K562 (cell line): ENCODE data around the gene MLLT11. TPM values are rescaled to one million over a fixed set of nuclear protein-coding genes. Genes with fewer than 3 reads are reported as not detected.
A peak's percentile ranks its signal among the peaks of the same experiment; 100 is the strongest.

Source experiments
- CBFA2T2 ChIP-seq: fragments of 450-650 bp; conservative IDR thresholded peaks from 2 replicates; pipeline ENCODE4 v1.6.1; 2017; ENCODE audit warnings: mild to moderate bottlenecking
- FOXJ3 ChIP-seq: sonication (generic); formaldehyde crosslinking; IDR thresholded peaks from 2 replicates; pipeline ENCODE4 v1.4.0; 2020; ENCODE audit warnings: mild to moderate bottlenecking, missing genetic modification reagents
- HCFC1 ChIP-seq: IDR thresholded peaks from 2 replicates; pipeline ENCODE4 v1.6.1; 2012; ENCODE audit warnings: low read depth, low read length, improper control_type of control experiment
- HLTF ChIP-seq: fragments of 450-650 bp; IDR thresholded peaks from 2 replicates; pipeline ENCODE4 v1.6.1; 2016
- MCM7 ChIP-seq, 2 experiments: fragments of 450-650 bp; IDR thresholded peaks; 2 replicates each; pipeline ENCODE4 v1.6.1; 2016 to 2018
- NONO ChIP-seq, 2 experiments: fragments of 200-400 bp in 1 of 2; fragments of 450-650 bp in 1 of 2; formaldehyde crosslinking in 1 of 2; IDR thresholded peaks; 2 replicates each; pipeline ENCODE4 v1.6.1; 2017; ENCODE audit warnings: low read depth in 2 of 2, mild to moderate bottlenecking in 2 of 2, moderate library complexity in 2 of 2, low read length in 1 of 2
- NUFIP1 ChIP-seq: fragments of 450-650 bp; IDR thresholded peaks from 2 replicates; pipeline ENCODE4 v1.6.1; 2018; ENCODE audit not compliant: partially characterized antibody
- RAD51 ChIP-seq: fragments of 450-650 bp; IDR thresholded peaks from 2 replicates; pipeline ENCODE4 v1.7.1; 2016; ENCODE audit warnings: low read depth, mild to moderate bottlenecking, borderline replicate concordance
- REST ChIP-seq, 2 experiments: fragments of 450-650 bp; formaldehyde crosslinking in 1 of 2; IDR thresholded peaks; 2 replicates each; pipeline versions ENCODE4 v1.4.0 to v1.6.1; 2014 to 2020; ENCODE audit warnings: mild to moderate bottlenecking in 2 of 2, borderline replicate concordance in 1 of 2, low read depth in 1 of 2
- SUPT5H ChIP-seq: fragments of 450-650 bp; IDR thresholded peaks from 2 replicates; pipeline ENCODE4 v1.6.1; 2016
- ZNF395 ChIP-seq: fragments of 200-800 bp; sonication (Bioruptor generic); IDR thresholded peaks from 2 replicates; pipeline ENCODE4 v1.6.1; 2017; ENCODE audit warnings: missing genetic modification characterization, missing compliant biosample characterization
- polyA plus RNA-seq, 8 experiments: library from polyadenylated mRNA; depleted of rRNA in 4 of 8; stranded (reverse) in 5 of 8; unstranded in 3 of 8; fragments of >200 nt; fragmentation: Nextera tagmentation in 2 of 8; fragmentation: Illumina TruSeq in 1 of 8; extraction: Ambion mirVana in 2 of 8; extraction: Trizol in 1 of 8; gene quantifications; 2 replicates each; pipeline versions ENCODE4 v1.2.1 to v1.2.3, GENCODE V29; 2011 to 2014; ENCODE audit warnings: inconsistent platforms in 1 of 8, missing spikeins in 1 of 8
- total RNA-seq, 7 experiments: library from RNA; depleted of rRNA in 6 of 7; stranded (reverse); fragments of >200 nt in 6 of 7; fragmentation: Illumina TruSeq in 2 of 7; extraction: Trizol in 2 of 7; gene quantifications; 2 replicates each; pipeline versions ENCODE4 v1.2.1 to v1.2.3, GENCODE V29; 2011 to 2021; ENCODE audit warnings: low replicate concordance in 1 of 7
- TF ChIP-seq, protein P1 (sequence below): fragments of 250-450 bp; sonication (Bioruptor Pico); IDR thresholded peaks from 2 replicates; pipeline ENCODE4 v1.8.0; 2021; ENCODE audit warnings: borderline replicate concordance, mild to moderate bottlenecking, moderate library complexity; ENCODE audit not compliant: poor library complexity, severe bottlenecking
- TF ChIP-seq, protein P2 (sequence below): conservative IDR thresholded peaks from 2 replicates; pipeline ENCODE4 v1.6.1; 2011; ENCODE audit warnings: low read depth, mild to moderate bottlenecking, low read length; ENCODE audit not compliant: control insufficient read depth
- TF ChIP-seq, protein P3 (sequence below): sonication (generic); formaldehyde crosslinking; IDR thresholded peaks from 2 replicates; pipeline ENCODE4 v1.8.0; 2022; ENCODE audit warnings: missing genetic modification reagents, mild to moderate bottlenecking, borderline replicate concordance

Gene MLLT11
- total and polyA plus RNA-seq, 9 of the 15 experiments (the other 6 are each of a cell fraction or from before 2014, with no cell fraction given) = 12.1 to 91.0 (median 22.0) TPM

DNA sequence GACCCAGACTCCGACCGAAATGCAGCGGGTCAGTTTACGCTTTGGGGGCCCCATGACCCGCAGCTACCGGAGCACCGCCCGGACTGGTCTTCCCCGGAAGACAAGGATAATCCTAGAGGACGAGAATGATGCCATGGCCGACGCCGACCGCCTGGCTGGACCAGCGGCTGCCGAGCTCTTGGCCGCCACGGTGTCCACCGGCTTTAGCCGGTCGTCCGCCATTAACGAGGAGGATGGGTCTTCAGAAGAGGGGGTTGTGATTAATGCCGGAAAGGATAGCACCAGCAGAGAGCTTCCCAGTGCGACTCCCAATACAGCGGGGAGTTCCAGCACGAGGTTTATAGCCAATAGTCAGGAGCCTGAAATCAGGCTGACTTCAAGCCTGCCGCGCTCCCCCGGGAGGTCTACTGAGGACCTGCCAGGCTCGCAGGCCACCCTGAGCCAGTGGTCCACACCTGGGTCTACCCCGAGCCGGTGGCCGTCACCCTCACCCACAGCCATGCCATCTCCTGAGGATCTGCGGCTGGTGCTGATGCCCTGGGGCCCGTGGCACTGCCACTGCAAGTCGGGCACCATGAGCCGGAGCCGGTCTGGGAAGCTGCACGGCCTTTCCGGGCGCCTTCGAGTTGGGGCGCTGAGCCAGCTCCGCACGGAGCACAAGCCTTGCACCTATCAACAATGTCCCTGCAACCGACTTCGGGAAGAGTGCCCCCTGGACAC lies 12.1 kb upstream of the MLLT11 start (continued):
- 0 out of 2 replicates have a peak, but pooled peaks have one; percentile 14 for TF ChIP-seq REST (IDR thresholded peaks at IDR 0.05; ENCODE audit: borderline replicate concordance)
- TF ChIP-seq REST (CRISPR knock-in tag; IDR thresholded peaks at IDR 0.05; ENCODE audit: low read depth) = no peak
- TF ChIP-seq SUPT5H = no peak
- TF ChIP-seq HCFC1 = no peak
- TF ChIP-seq MCM7 (IDR thresholded peaks at IDR 0.05) = no peak
- TF ChIP-seq NUFIP1 = no peak
- TF ChIP-seq, protein P1, sequence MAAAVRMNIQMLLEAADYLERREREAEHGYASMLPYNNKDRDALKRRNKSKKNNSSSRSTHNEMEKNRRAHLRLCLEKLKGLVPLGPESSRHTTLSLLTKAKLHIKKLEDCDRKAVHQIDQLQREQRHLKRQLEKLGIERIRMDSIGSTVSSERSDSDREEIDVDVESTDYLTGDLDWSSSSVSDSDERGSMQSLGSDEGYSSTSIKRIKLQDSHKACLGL (CRISPR knock-in tag) = no peak
- TF ChIP-seq, protein P2, sequence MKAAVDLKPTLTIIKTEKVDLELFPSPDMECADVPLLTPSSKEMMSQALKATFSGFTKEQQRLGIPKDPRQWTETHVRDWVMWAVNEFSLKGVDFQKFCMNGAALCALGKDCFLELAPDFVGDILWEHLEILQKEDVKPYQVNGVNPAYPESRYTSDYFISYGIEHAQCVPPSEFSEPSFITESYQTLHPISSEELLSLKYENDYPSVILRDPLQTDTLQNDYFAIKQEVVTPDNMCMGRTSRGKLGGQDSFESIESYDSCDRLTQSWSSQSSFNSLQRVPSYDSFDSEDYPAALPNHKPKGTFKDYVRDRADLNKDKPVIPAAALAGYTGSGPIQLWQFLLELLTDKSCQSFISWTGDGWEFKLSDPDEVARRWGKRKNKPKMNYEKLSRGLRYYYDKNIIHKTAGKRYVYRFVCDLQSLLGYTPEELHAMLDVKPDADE = no peak
- TF ChIP-seq, protein P3, sequence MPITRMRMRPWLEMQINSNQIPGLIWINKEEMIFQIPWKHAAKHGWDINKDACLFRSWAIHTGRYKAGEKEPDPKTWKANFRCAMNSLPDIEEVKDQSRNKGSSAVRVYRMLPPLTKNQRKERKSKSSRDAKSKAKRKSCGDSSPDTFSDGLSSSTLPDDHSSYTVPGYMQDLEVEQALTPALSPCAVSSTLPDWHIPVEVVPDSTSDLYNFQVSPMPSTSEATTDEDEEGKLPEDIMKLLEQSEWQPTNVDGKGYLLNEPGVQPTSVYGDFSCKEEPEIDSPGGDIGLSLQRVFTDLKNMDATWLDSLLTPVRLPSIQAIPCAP (CRISPR knock-in tag) = no peak
- TF ChIP-seq NONO (IDR thresholded peaks at IDR 0.05; ENCODE audit: low read depth in 2 of 2, low read length in 1 of 2) = no peak
- TF ChIP-seq FOXJ3 = no peak
- no peak for TF ChIP-seq CBFA2T2
- TF ChIP-seq ZNF395 (CRISPR knock-in tag) = no peak
- no peak for TF ChIP-seq HLTF
- no peak for TF ChIP-seq RAD51
- TF ChIP-seq, all 486 proteins: peak for 32
